Measurements from ENCODE around the gene TREM1.
"Not testable (repeated sequence)": the region's sequence is repeated elsewhere in the genome, so short reads cannot be mapped to it uniquely, and the experiment has no call there.

The TREM1 gene

GRCh38 chr6:41318261-41318653, 31.8 kb upstream of the TREM1 start:
- CTCF ChIA-PET, result interaction anchor here (0.9 to 6.4 kb wide), 10 partner anchors 10 to 239 kb away, joined by 3 to 72 read pairs (median 4); no protein-coding TSS in a partner anchor
- no peak overlapping the region for H3K4me3 Mint-ChIP-seq
- H3K36me3 Mint-ChIP-seq, result no peaks in the 10 kb centered on the region
- no peak for DNase-seq
- no peak overlapping the region for H3K27ac Mint-ChIP-seq
- peaks cover 37% of the 10 kb centered on the region for H3K27me3 Mint-ChIP-seq
- peaks cover 24% of the 10 kb centered on the region for H3K4me1 Mint-ChIP-seq
- H3K9me3 Mint-ChIP-seq, result no peaks in the 10 kb centered on the region

- Mint-ChIP-seq H3K9me3 (no peaks in the 10 kb centered on the region), H3K4me1 (peaks cover 24% of the 10 kb centered on the region), H3K27me3 (peaks cover 56% of the 10 kb centered on the region), H3K27ac (no peak overlapping the region), H3K36me3 (no peaks in the 10 kb centered on the region), H3K4me3 (no peak overlapping the region)
- no peak for DNase-seq
- CTCF ChIA-PET, result interaction anchor here (1.5 to 6.4 kb wide), 4 partner anchors 9 to 52 kb away, joined by 3 to 72 read pairs (median 8); no protein-coding TSS in a partner anchor
Measured at GRCh38 chr6:41315943-41316620, 29.6 kb upstream of the TREM1 start.

- peaks cover 22% of the 10 kb centered on the region for H3K4me1 Mint-ChIP-seq
- CTCF ChIA-PET, result interaction anchor here (1.5 to 2.0 kb wide), 2 partner anchors 8 to 53 kb away, joined by 4 to 11 read pairs; no protein-coding TSS in a partner anchor
- DNase-seq, result no peak
- H3K27ac Mint-ChIP-seq, result no peak overlapping the region
- H3K4me3 Mint-ChIP-seq, result no peak overlapping the region
- no peaks in the 10 kb centered on the region for H3K9me3 Mint-ChIP-seq
- H3K36me3 Mint-ChIP-seq, result no peaks in the 10 kb centered on the region
- peaks cover 59% of the 10 kb centered on the region for H3K27me3 Mint-ChIP-seq
Measured at GRCh38 chr6:41315203-41315602, 28.7 kb upstream of the TREM1 start.

GRCh38 chr6:41306187-41306854, 19.8 kb upstream of the TREM1 start:
- Mint-ChIP-seq H3K27ac (no peak overlapping the region), H3K4me1 (peaks cover 18% of the 10 kb centered on the region), H3K4me3 (no peak overlapping the region), H3K27me3 (peaks cover 46% of the 10 kb centered on the region), H3K9me3 (peaks cover 11% of the 10 kb centered on the region), H3K36me3 (peaks cover 8% of the 10 kb centered on the region)
- peak; percentile 65 for DNase-seq
- CTCF ChIA-PET, result interaction anchor here (0.7 to 5.0 kb wide), 18 partner anchors 9 to 377 kb away, joined by 3 to 72 read pairs (median 4); no protein-coding TSS in a partner anchor

GRCh38 chr6:41302638-41303037, 16.2 kb upstream of the TREM1 start:
- Mint-ChIP-seq H3K27ac (no peak overlapping the region), H3K27me3 (peaks cover 22% of the 10 kb centered on the region), H3K4me1 (peaks cover 47% of the 10 kb centered on the region), H3K36me3 (peaks cover 36% of the 10 kb centered on the region), H3K4me3 (no peak overlapping the region), H3K9me3 (peaks cover 39% of the 10 kb centered on the region)
- DNase-seq, result no peak
- CTCF ChIA-PET, result no interaction called here

- H3K36me3 Mint-ChIP-seq, result peaks cover 57% of the 10 kb centered on the region
- H3K9me3 Mint-ChIP-seq, result peaks cover 64% of the 10 kb centered on the region
- peak overlapping the region; percentile 16 for H3K4me3 Mint-ChIP-seq
- CTCF ChIA-PET, result interaction anchor here (0.6 to 1.9 kb wide), 4 partner anchors 12 to 31 kb away, joined by 3 to 9 read pairs (median 3); partner anchors contain the start of gene TREM1
- H3K4me1 Mint-ChIP-seq, result peaks cover 52% of the 10 kb centered on the region
- peak overlapping the region; percentile 92 for H3K27ac Mint-ChIP-seq
- no peak for DNase-seq
- peaks cover 7% of the 10 kb centered on the region for H3K27me3 Mint-ChIP-seq
Measured at GRCh38 chr6:41298785-41299502, 12.5 kb upstream of the TREM1 start.

GRCh38 chr6:41297248-41297647, 10.8 kb upstream of the TREM1 start:
- CTCF ChIA-PET, H3K4me3 Mint-ChIP-seq, H3K27me3 Mint-ChIP-seq, H3K27ac Mint-ChIP-seq, DNase-seq: not testable (repeated sequence)
- peaks cover 57% of the 10 kb centered on the region for H3K9me3 Mint-ChIP-seq
- peaks cover 53% of the 10 kb centered on the region for H3K36me3 Mint-ChIP-seq
- H3K4me1 Mint-ChIP-seq, result peaks cover 50% of the 10 kb centered on the region

GRCh38 chr6:41294214-41294872, 7.9 kb upstream of the TREM1 start:
- Mint-ChIP-seq H3K27ac (no peak overlapping the region), H3K36me3 (peaks cover 34% of the 10 kb centered on the region), H3K4me3 (no peak overlapping the region), H3K27me3 (peaks cover 9% of the 10 kb centered on the region), H3K4me1 (peaks cover 36% of the 10 kb centered on the region), H3K9me3 (peaks cover 36% of the 10 kb centered on the region)
- no peak for DNase-seq
- CTCF ChIA-PET, result interaction anchor here (1.3 kb wide), 1 partner anchor 12 kb away, joined by 4 read pairs; no protein-coding TSS in a partner anchor

- H3K27ac Mint-ChIP-seq, result no peak overlapping the region
Measured at GRCh38 chr6:41291717-41292116, 5.2 kb upstream of the TREM1 start.

GRCh38 chr6:41289815-41290214, 3.3 kb upstream of the TREM1 start:
- H3K36me3 Mint-ChIP-seq, result peaks cover 2% of the 10 kb centered on the region
- no peak overlapping the region for H3K27ac Mint-ChIP-seq
- H3K27me3 Mint-ChIP-seq, result peaks cover 29% of the 10 kb centered on the region
- no peaks in the 10 kb centered on the region for H3K9me3 Mint-ChIP-seq
- no peak for DNase-seq
- CTCF ChIA-PET, result interaction anchor here (1.3 kb wide), 1 partner anchor 11 kb away, joined by 4 read pairs; no protein-coding TSS in a partner anchor
- H3K4me3 Mint-ChIP-seq, result no peak overlapping the region
- H3K4me1 Mint-ChIP-seq, result peaks cover 17% of the 10 kb centered on the region

More at GRCh38 chr6:41291717-41292116, 5.2 kb upstream of the TREM1 start:
- CTCF ChIA-PET, result no interaction called here
- H3K27me3 Mint-ChIP-seq, result peaks cover 13% of the 10 kb centered on the region
- H3K4me3 Mint-ChIP-seq, result no peak overlapping the region
- peaks cover 16% of the 10 kb centered on the region for H3K9me3 Mint-ChIP-seq
- peaks cover 25% of the 10 kb centered on the region for H3K4me1 Mint-ChIP-seq
- H3K36me3 Mint-ChIP-seq, result peaks cover 14% of the 10 kb centered on the region
- no peak for DNase-seq

GRCh38 chr6:41288754-41289129, 2.3 kb upstream of the TREM1 start:
- peaks cover 17% of the 10 kb centered on the region for H3K4me1 Mint-ChIP-seq
- H3K36me3 Mint-ChIP-seq, result peaks cover 2% of the 10 kb centered on the region
- no peaks in the 10 kb centered on the region for H3K9me3 Mint-ChIP-seq
- no peak overlapping the region for H3K4me3 Mint-ChIP-seq
- H3K27me3 Mint-ChIP-seq, result peaks cover 37% of the 10 kb centered on the region
- CTCF ChIA-PET, result interaction anchor here (0.9 kb wide), 1 partner anchor 30 kb away, joined by 4 read pairs; no protein-coding TSS in a partner anchor
- no peak overlapping the region for H3K27ac Mint-ChIP-seq
- DNase-seq, result no peak

GRCh38 chr6:41288030-41288753, 1.7 kb upstream of the TREM1 start:
- Mint-ChIP-seq H3K4me1 (peaks cover 17% of the 10 kb centered on the region), H3K4me3 (no peak overlapping the region), H3K9me3 (no peaks in the 10 kb centered on the region), H3K27me3 (peaks cover 38% of the 10 kb centered on the region), H3K36me3 (peaks cover 2% of the 10 kb centered on the region), H3K27ac (no peak overlapping the region)
- CTCF ChIA-PET, result interaction anchor here (0.9 to 1.2 kb wide), 2 partner anchors 10 to 30 kb away, joined by 4 to 5 read pairs; no protein-coding TSS in a partner anchor
- DNase-seq, result no peak

- peaks cover 17% of the 10 kb centered on the region for H3K4me1 Mint-ChIP-seq
- no peak overlapping the region for H3K27ac Mint-ChIP-seq
- H3K36me3 Mint-ChIP-seq, result peaks cover 1% of the 10 kb centered on the region
- no peak overlapping the region for H3K4me3 Mint-ChIP-seq
- DNase-seq, result no peak
- H3K27me3 Mint-ChIP-seq, result peaks cover 52% of the 10 kb centered on the region
- CTCF ChIA-PET, result no interaction called here
- H3K9me3 Mint-ChIP-seq, result peaks cover 3% of the 10 kb centered on the region
Measured at GRCh38 chr6:41284726-41285125, 1.8 kb downstream of the TREM1 start.

Measured in activated naive CD4-positive, alpha-beta T cell treated with anti-CD3 and anti-CD28 coated beads, Interleukin-2, amount 10 ng/mL, durations not matched to agents 7 days and 5 days (primary cell).